HG03457 (cell line): ENCODE results near the gene ERBB3.
A peak's percentile ranks its signal among the peaks of the same experiment; 100 is the strongest.
"Not testable (repeated sequence)": the region's sequence is repeated elsewhere in the genome, so short reads cannot be mapped to it uniquely, and the experiment has no call there.

Source experiments
- ATAC-seq: cut with Tn5 transposase; IDR thresholded peaks from one replicate; pipeline ENCODE4 v1.9.1; 2021; ENCODE audit warnings: moderate number of reproducible peaks; ENCODE audit not compliant: unreplicated experiment

ERBB3 gene

GRCh38 chr12:56079723-56080555 lies at the start of gene ERBB3:
Gene ERBB3, plus strand, starts transcription at chr12:56080165. Its CDS starts 136 bp downstream, at chr12:56080301.
- no peak for ATAC-seq

GRCh38 chr12:56031987-56032386 lies 48.0 kb upstream of the ERBB3 start:
- no peak for ATAC-seq

- ATAC-seq: no peak
These were observed 45.2 kb upstream of the ERBB3 start for GRCh38 chr12:56034586-56035332.

- no peak for ATAC-seq
These were observed 42.8 kb upstream of the ERBB3 start for GRCh38 chr12:56037161-56037560.

- no peak for ATAC-seq
These were observed 41.8 kb upstream of the ERBB3 start for GRCh38 chr12:56038022-56038655.

GRCh38 chr12:56040151-56040550 lies 39.8 kb upstream of the ERBB3 start:
- no peak for ATAC-seq

GRCh38 chr12:56040963-56041551 lies 38.9 kb upstream of the ERBB3 start:
- no peak for ATAC-seq

GRCh38 chr12:56041552-56042429 lies 38.2 kb upstream of the ERBB3 start, which contains the start of gene RPS26:
Gene RPS26, plus strand, starts transcription at chr12:56041918. Its CDS starts 249 bp downstream, at chr12:56042167.
- ATAC-seq: peak; percentile 71

- ATAC-seq: not testable (repeated sequence)
These were observed 37.5 kb upstream of the ERBB3 start for GRCh38 chr12:56042430-56042813.

GRCh38 chr12:56042843-56043242 lies 37.1 kb upstream of the ERBB3 start:
- no peak for ATAC-seq

GRCh38 chr12:56046027-56046780 lies 33.8 kb upstream of the ERBB3 start:
- no peak for ATAC-seq

- ATAC-seq: no peak
These were observed 26.5 kb upstream of the ERBB3 start for GRCh38 chr12:56053407-56053893.

GRCh38 chr12:56059964-56060363 lies 20.0 kb upstream of the ERBB3 start:
- not testable (repeated sequence) for ATAC-seq

GRCh38 chr12:56061982-56062381 lies 18.0 kb upstream of the ERBB3 start:
- no peak for ATAC-seq

GRCh38 chr12:56062996-56063395 lies 17.0 kb upstream of the ERBB3 start:
- no peak for ATAC-seq

- no peak for ATAC-seq
These were observed 8.3 kb upstream of the ERBB3 start for GRCh38 chr12:56071648-56072047.

- ATAC-seq: no peak
These were observed 5.6 kb upstream of the ERBB3 start for GRCh38 chr12:56074396-56074795.

- not testable (repeated sequence) for ATAC-seq
These were observed 2.0 kb upstream of the ERBB3 start for GRCh38 chr12:56077966-56078365.

- no peak for ATAC-seq
These were observed 1.5 kb upstream of the ERBB3 start for GRCh38 chr12:56078427-56078826.
